D721Med (cell line): Measurements from ENCODE around the gene PCDHGB7.

Experiments used
- DNase-seq: peaks from one replicate; pipeline ENCODE4 v3.0.0; 2011; ENCODE audit warnings: low spot score; ENCODE audit not compliant: insufficient read length
- FAIRE-seq: peaks from 2 replicates; lab custom pipeline; 2011; peaks lifted over from hg19 to GRCh38; lab: Jason Lieb, UNC
- TF ChIP-seq, protein P1 (sequence below): IDR thresholded peaks from 2 replicates; pipeline ENCODE4 v1.5.1; 2012; ENCODE audit warnings: mild to moderate bottlenecking, control low read depth; ENCODE audit not compliant: insufficient read depth; ENCODE audit errors: missing control alignments

Gene PCDHGB7

DNA sequence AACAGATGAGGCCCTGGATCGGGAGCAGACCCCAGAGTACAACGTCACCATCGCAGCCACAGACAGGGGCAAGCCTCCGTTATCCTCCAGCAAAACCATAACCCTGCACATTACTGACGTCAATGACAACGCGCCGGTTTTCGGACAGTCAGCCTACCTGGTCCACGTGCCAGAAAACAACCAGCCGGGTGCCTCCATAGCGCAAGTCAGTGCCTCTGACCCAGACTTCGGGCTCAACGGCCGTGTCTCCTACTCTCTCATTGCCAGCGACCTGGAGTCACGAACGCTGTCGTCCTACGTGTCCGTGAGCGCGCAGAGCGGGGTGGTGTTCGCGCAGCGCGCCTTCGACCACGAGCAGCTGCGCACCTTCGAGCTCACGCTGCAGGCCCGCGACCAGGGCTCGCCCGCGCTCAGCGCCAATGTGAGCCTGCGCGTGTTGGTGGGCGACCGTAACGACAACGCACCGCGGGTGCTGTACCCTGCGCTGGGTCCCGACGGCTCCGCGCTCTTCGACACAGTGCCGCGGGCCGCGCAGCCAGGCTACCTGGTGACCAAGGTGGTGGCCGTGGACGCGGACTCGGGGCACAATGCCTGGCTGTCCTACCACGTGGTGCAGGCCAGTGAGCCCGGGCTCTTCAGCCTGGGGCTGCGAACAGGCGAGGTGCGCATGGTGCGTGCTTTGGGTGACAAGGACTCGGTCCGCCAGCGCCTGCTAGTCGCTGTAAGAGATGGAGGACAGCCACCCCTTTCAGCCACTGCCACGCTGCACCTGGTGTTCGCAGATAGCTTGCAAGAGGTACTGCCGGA lies 1.8 kb downstream of the PCDHGB7 start:
- no peak for DNase-seq
- FAIRE-seq: no peak
- TF ChIP-seq, protein P1, sequence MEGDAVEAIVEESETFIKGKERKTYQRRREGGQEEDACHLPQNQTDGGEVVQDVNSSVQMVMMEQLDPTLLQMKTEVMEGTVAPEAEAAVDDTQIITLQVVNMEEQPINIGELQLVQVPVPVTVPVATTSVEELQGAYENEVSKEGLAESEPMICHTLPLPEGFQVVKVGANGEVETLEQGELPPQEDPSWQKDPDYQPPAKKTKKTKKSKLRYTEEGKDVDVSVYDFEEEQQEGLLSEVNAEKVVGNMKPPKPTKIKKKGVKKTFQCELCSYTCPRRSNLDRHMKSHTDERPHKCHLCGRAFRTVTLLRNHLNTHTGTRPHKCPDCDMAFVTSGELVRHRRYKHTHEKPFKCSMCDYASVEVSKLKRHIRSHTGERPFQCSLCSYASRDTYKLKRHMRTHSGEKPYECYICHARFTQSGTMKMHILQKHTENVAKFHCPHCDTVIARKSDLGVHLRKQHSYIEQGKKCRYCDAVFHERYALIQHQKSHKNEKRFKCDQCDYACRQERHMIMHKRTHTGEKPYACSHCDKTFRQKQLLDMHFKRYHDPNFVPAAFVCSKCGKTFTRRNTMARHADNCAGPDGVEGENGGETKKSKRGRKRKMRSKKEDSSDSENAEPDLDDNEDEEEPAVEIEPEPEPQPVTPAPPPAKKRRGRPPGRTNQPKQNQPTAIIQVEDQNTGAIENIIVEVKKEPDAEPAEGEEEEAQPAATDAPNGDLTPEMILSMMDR: no peak

DNA sequence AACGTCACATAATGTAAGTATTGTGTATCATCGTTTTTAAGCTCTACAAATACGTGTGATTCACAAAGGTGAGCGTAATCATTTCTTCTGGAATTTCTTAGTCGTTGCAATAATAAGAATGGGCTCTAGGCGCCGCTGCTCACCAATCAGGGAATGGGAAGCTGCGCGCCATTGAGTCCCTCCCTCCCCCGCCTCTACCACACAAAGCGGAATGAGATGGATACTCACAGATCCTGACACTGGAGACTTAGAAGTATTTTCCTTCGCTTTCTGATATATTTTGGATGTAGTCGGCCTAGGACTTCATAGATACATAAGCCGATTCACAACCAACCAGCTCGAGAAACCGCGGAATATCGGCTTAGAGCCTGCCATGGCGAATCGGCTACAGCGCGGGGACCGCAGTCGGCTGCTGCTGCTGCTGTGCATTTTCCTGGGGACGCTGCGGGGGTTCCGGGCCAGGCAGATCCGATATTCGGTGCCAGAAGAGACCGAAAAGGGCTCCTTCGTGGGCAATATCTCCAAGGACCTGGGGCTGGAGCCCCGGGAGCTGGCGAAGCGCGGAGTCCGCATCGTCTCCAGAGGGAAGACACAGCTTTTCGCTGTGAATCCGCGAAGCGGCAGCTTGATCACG lies 3.5 kb downstream of the PCDHGB7 start, which contains the start of gene PCDHGA11:
TSS of gene PCDHGA11 (plus strand) at position 197 of the 634 bp plus-strand sequence. CDS start at position 374, 177 bp downstream.
- DNase-seq (no peak), FAIRE-seq (no peak)
- TF ChIP-seq, protein P1: no peak

DNA sequence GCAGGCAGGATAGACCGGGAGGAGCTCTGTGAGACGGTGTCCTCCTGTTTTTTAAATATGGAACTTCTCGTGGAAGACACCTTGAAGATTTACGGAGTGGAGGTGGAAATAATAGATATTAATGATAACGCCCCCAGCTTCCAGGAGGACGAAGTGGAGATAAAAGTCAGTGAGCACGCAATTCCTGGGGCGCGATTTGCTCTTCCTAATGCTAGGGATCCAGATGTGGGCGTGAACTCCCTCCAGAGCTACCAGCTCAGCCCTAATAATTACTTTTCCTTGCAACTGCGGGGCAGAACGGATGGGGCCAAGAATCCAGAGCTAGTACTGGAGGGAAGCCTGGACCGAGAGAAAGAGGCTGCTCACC lies 4.0 kb downstream of the PCDHGB7 start:
- TF ChIP-seq, protein P1: no peak
- DNase-seq: no peak
- no peak for FAIRE-seq

GRCh38 chr5:141422742-141423291 lies 5.3 kb downstream of the PCDHGB7 start:
- FAIRE-seq (no peak), DNase-seq (no peak)
- TF ChIP-seq, protein P1: no peak

- TF ChIP-seq, protein P1: no peak
These were observed 10.4 kb downstream of the PCDHGB7 start for GRCh38 chr5:141427783-141428426.

DNA sequence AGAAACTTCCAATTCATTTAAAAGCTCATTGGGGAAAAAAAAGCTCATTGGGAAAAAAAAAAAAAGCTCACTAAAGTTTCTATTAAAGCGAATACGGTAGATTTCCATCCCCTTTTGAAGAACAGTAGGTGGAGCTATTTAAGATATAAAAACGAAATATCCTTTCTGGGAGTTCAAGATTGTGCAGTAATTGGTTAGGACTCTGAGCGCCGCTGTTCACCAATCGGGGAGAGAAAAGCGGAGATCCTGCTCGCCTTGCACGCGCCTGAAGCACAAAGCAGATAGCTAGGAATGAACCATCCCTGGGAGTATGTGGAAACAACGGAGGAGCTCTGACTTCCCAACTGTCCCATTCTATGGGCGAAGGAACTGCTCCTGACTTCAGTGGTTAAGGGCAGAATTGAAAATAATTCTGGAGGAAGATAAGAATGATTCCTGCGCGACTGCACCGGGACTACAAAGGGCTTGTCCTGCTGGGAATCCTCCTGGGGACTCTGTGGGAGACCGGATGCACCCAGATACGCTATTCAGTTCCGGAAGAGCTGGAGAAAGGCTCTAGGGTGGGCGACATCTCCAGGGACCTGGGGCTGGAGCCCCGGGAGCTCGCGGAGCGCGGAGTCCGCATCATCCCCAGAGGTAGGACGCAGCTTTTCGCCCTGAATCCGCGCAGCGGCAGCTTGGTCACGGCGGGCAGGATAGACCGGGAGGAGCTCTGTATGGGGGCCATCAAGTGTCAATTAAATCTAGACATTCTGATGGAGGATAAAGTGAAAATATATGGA lies 13.0 kb downstream of the PCDHGB7 start, which contains the start of gene PCDHGA12:
TSS of gene PCDHGA12 (plus strand) at position 176 of the 782 bp plus-strand sequence. CDS start at position 429, 253 bp downstream.
- DNase-seq: no peak
- FAIRE-seq: no peak
- TF ChIP-seq, protein P1: no peak

More at GRCh38 chr5:141427783-141428426, 10.4 kb downstream of the PCDHGB7 start:
- no peak for DNase-seq
- FAIRE-seq: no peak
